WTC11 (cell line): ENCODE results near the gene NOX3. TPM values are rescaled to one million over a fixed set of nuclear protein-coding genes. Genes with fewer than 3 reads are reported as not detected.

ENCODE experiments used
- ATAC-seq: fragments of 200-7000 bp; cut with Tn5 transposase; 2 replicates; pipeline ENCODE4 v1.10.0; 2021; ENCODE audit warnings: mild to moderate bottlenecking, moderate library complexity
- CTCF ChIA-PET: fragments of 300-600 bp; sonication (Branson Sonifier 250); formaldehyde crosslinking; loops from one replicate; lab custom pipeline; 2021; ENCODE audit warnings: antibody characterized with exemption; lab: Charles Lee
- POLR2A ChIA-PET: fragments of 350-600 bp; sonication (Branson Sonifier 250); formaldehyde crosslinking; loops from one replicate; lab custom pipeline; 2021; ENCODE audit warnings: antibody characterized with exemption; lab: Charles Lee
- DNase-seq: peaks from one replicate; pipeline ENCODE4 v3.0.0; 2021; ENCODE audit warnings: low spot score
- H3K27ac Mint-ChIP-seq: 2 replicates; pipeline ENCODE4 v1.8.0; 2021; ENCODE audit warnings: mixed read lengths
- H3K27me3 Mint-ChIP-seq: 2 replicates; pipeline ENCODE4 v1.8.0; 2021; ENCODE audit warnings: low read depth, mild to moderate bottlenecking, moderate library complexity, mixed read lengths
- H3K36me3 Mint-ChIP-seq: 2 replicates; pipeline ENCODE4 v1.8.0; 2021; ENCODE audit warnings: mixed read lengths
- H3K4me1 Mint-ChIP-seq: 2 replicates; pipeline ENCODE4 v1.8.0; 2022; ENCODE audit warnings: mixed read lengths
- H3K4me3 Mint-ChIP-seq: 2 replicates; pipeline ENCODE4 v1.8.0; 2021; ENCODE audit warnings: mild to moderate bottlenecking, moderate library complexity, mixed read lengths
- H3K9me3 Mint-ChIP-seq: 2 replicates; pipeline ENCODE4 v1.8.0; 2021; ENCODE audit warnings: mixed read lengths
- ATF1 ChIP-seq: sonication (generic); formaldehyde crosslinking; IDR thresholded peaks from 2 replicates; pipeline ENCODE4 v1.8.1; 2023; ENCODE audit warnings: mild to moderate bottlenecking, moderate library complexity, missing genetic modification reagents
- CREM ChIP-seq: sonication (generic); formaldehyde crosslinking; IDR thresholded peaks from 2 replicates; pipeline ENCODE4 v1.8.1; 2022; ENCODE audit warnings: mild to moderate bottlenecking, missing genetic modification reagents, moderate library complexity
- CTCF ChIP-seq: fragments of 200-600 bp; IDR thresholded peaks from 2 replicates; pipeline ENCODE4 v1.8.0; 2022; ENCODE audit warnings: antibody characterized with exemption
- ETV6 ChIP-seq: sonication (generic); formaldehyde crosslinking; IDR thresholded peaks from 2 replicates; pipeline ENCODE4 v1.8.1; 2022; ENCODE audit warnings: mild to moderate bottlenecking, missing genetic modification reagents
- FOXP4 ChIP-seq: sonication (generic); formaldehyde crosslinking; IDR thresholded peaks from 2 replicates; pipeline ENCODE4 v1.8.0; 2022; ENCODE audit warnings: mild to moderate bottlenecking, missing genetic modification reagents
- IRF2 ChIP-seq: sonication (generic); formaldehyde crosslinking; IDR thresholded peaks from 2 replicates; pipeline ENCODE4 v1.8.0; 2022; ENCODE audit warnings: low read depth, missing genetic modification reagents, borderline replicate concordance
- NFATC4 ChIP-seq: fragments of 250-450 bp; sonication (Bioruptor Pico); IDR thresholded peaks from 2 replicates; pipeline ENCODE4 v1.9.0; 2021; ENCODE audit warnings: mild to moderate bottlenecking
- OVOL2 ChIP-seq: fragments of 250-450 bp; sonication (Bioruptor Pico); IDR thresholded peaks from 2 replicates; pipeline ENCODE4 v1.9.0; 2021; ENCODE audit warnings: mild to moderate bottlenecking, borderline replicate concordance
- TP53 ChIP-seq: sonication (generic); formaldehyde crosslinking; IDR thresholded peaks from 2 replicates; pipeline ENCODE4 v1.8.1; 2023; ENCODE audit warnings: mild to moderate bottlenecking, missing genetic modification reagents
- ZNF138 ChIP-seq: sonication (generic); formaldehyde crosslinking; conservative IDR thresholded peaks from 2 replicates; pipeline ENCODE4 v1.8.1; 2022; ENCODE audit warnings: mild to moderate bottlenecking, moderate library complexity, missing genetic modification reagents
- ZNF317 ChIP-seq: sonication (generic); formaldehyde crosslinking; IDR thresholded peaks from 2 replicates; pipeline ENCODE4 v1.8.1; 2023; ENCODE audit warnings: low read depth, mild to moderate bottlenecking, moderate library complexity, missing genetic modification reagents, borderline replicate concordance
- ZNF396 ChIP-seq: fragments of 250-450 bp; sonication (Bioruptor Pico); IDR thresholded peaks from 2 replicates; pipeline ENCODE4 v1.8.0; 2021; ENCODE audit warnings: mild to moderate bottlenecking, moderate library complexity, borderline replicate concordance
- ZNF671 ChIP-seq: fragments of 250-450 bp; sonication (Bioruptor Pico); IDR thresholded peaks from 2 replicates; pipeline ENCODE4 v1.8.0; 2021; ENCODE audit warnings: mild to moderate bottlenecking
- total RNA-seq: library from RNA; stranded (reverse); gene quantifications from 3 replicates; pipeline ENCODE4 v1.2.3, GENCODE V29; 2021
- TF ChIP-seq, protein P1 (sequence below): sonication (generic); formaldehyde crosslinking; IDR thresholded peaks from 2 replicates; pipeline ENCODE4 v1.8.1; 2022; ENCODE audit warnings: mild to moderate bottlenecking, moderate library complexity, missing genetic modification reagents
- TF ChIP-seq, protein P2 (sequence below): sonication (generic); formaldehyde crosslinking; IDR thresholded peaks from 2 replicates; pipeline ENCODE4 v1.8.1; 2022; ENCODE audit warnings: mild to moderate bottlenecking, missing genetic modification reagents, moderate library complexity, borderline replicate concordance
- TF ChIP-seq, protein P3 (sequence below): sonication (generic); formaldehyde crosslinking; IDR thresholded peaks from 2 replicates; pipeline ENCODE4 v1.8.0; 2022; ENCODE audit warnings: mild to moderate bottlenecking, missing genetic modification reagents
- TF ChIP-seq, protein P4 (sequence below): sonication (generic); formaldehyde crosslinking; IDR thresholded peaks from 2 replicates; pipeline ENCODE4 v1.8.1; 2023; ENCODE audit warnings: mild to moderate bottlenecking, missing genetic modification reagents, borderline replicate concordance
- TF ChIP-seq, protein P5 (sequence below): sonication (generic); formaldehyde crosslinking; IDR thresholded peaks from 2 replicates; pipeline ENCODE4 v1.8.1; 2023; ENCODE audit warnings: mild to moderate bottlenecking, missing genetic modification reagents, moderate library complexity
- TF ChIP-seq, protein P6 (sequence below): fragments of 250-450 bp; sonication (Bioruptor Pico); IDR thresholded peaks from 2 replicates; pipeline ENCODE4 v1.9.0; 2021; ENCODE audit warnings: moderate library complexity, mild to moderate bottlenecking, inconsistent platforms, borderline replicate concordance
- TF ChIP-seq, protein P7 (sequence below): sonication (generic); formaldehyde crosslinking; conservative IDR thresholded peaks from 2 replicates; pipeline ENCODE4 v1.8.1; 2022; ENCODE audit warnings: mild to moderate bottlenecking, missing genetic modification reagents

The NOX3 gene
- total RNA-seq, 1 experiment from 2014 or later: not detected

DNA sequence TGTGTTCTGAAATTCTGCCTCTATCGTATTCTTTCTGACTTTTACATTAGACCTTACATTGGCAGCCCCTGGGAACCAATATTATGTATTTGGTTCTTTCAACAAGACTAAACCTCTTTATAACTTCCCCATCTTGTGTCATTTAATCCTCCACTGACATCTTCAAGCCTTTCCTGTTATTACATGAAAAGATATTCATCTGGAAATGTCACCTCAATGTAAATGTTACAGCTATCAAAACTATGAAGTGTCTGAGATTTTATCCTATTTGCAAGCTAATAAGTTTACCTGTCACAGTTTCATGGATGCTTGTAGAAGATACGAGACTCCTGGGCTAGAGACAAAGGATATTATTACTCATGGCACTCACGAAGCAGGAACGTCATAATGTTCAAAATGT, 43.9 kb upstream of the NOX3 start:
- Mint-ChIP-seq H3K27ac (no peak overlapping the region), H3K36me3 (peaks cover 3% of the 10 kb centered on the region), H3K9me3 (peaks cover 17% of the 10 kb centered on the region)

GRCh38 chr6:155498370-155498769, 42.7 kb upstream of the NOX3 start:
- H3K9me3 Mint-ChIP-seq: peaks cover 13% of the 10 kb centered on the region
- ATAC-seq (no peak), DNase-seq (no peak)
- H3K27me3 Mint-ChIP-seq: no peaks in the 10 kb centered on the region
- H3K4me1 Mint-ChIP-seq: peaks cover 5% of the 10 kb centered on the region
- peaks cover 3% of the 10 kb centered on the region for H3K36me3 Mint-ChIP-seq
- no peak overlapping the region for H3K27ac Mint-ChIP-seq
- CTCF ChIA-PET: no interaction called here
- POLR2A ChIA-PET: no interaction called here
- no peak overlapping the region for H3K4me3 Mint-ChIP-seq
- TF ChIP-seq NFATC4 (CRISPR knock-in tag) (no peak), CREM (CRISPR knock-in tag) (no peak), TP53 (CRISPR knock-in tag) (no peak), FOXP4 (CRISPR knock-in tag) (no peak), ATF1 (CRISPR knock-in tag) (no peak), OVOL2 (CRISPR knock-in tag) (no peak), ZNF317 (CRISPR knock-in tag) (no peak), ZNF671 (no peak), IRF2 (CRISPR knock-in tag) (no peak), ZNF396 (no peak), ETV6 (CRISPR knock-in tag) (no peak), ZNF138 (CRISPR knock-in tag) (no peak)
- TF ChIP-seq, protein P1, sequence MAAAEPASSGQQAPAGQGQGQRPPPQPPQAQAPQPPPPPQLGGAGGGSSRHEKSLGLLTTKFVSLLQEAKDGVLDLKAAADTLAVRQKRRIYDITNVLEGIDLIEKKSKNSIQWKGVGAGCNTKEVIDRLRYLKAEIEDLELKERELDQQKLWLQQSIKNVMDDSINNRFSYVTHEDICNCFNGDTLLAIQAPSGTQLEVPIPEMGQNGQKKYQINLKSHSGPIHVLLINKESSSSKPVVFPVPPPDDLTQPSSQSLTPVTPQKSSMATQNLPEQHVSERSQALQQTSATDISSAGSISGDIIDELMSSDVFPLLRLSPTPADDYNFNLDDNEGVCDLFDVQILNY (CRISPR knock-in tag): no peak
- TF ChIP-seq, protein P2, sequence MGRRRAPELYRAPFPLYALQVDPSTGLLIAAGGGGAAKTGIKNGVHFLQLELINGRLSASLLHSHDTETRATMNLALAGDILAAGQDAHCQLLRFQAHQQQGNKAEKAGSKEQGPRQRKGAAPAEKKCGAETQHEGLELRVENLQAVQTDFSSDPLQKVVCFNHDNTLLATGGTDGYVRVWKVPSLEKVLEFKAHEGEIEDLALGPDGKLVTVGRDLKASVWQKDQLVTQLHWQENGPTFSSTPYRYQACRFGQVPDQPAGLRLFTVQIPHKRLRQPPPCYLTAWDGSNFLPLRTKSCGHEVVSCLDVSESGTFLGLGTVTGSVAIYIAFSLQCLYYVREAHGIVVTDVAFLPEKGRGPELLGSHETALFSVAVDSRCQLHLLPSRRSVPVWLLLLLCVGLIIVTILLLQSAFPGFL (CRISPR knock-in tag): no peak
- TF ChIP-seq, protein P3, sequence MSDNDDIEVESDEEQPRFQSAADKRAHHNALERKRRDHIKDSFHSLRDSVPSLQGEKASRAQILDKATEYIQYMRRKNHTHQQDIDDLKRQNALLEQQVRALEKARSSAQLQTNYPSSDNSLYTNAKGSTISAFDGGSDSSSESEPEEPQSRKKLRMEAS: no peak
- TF ChIP-seq, protein P4, sequence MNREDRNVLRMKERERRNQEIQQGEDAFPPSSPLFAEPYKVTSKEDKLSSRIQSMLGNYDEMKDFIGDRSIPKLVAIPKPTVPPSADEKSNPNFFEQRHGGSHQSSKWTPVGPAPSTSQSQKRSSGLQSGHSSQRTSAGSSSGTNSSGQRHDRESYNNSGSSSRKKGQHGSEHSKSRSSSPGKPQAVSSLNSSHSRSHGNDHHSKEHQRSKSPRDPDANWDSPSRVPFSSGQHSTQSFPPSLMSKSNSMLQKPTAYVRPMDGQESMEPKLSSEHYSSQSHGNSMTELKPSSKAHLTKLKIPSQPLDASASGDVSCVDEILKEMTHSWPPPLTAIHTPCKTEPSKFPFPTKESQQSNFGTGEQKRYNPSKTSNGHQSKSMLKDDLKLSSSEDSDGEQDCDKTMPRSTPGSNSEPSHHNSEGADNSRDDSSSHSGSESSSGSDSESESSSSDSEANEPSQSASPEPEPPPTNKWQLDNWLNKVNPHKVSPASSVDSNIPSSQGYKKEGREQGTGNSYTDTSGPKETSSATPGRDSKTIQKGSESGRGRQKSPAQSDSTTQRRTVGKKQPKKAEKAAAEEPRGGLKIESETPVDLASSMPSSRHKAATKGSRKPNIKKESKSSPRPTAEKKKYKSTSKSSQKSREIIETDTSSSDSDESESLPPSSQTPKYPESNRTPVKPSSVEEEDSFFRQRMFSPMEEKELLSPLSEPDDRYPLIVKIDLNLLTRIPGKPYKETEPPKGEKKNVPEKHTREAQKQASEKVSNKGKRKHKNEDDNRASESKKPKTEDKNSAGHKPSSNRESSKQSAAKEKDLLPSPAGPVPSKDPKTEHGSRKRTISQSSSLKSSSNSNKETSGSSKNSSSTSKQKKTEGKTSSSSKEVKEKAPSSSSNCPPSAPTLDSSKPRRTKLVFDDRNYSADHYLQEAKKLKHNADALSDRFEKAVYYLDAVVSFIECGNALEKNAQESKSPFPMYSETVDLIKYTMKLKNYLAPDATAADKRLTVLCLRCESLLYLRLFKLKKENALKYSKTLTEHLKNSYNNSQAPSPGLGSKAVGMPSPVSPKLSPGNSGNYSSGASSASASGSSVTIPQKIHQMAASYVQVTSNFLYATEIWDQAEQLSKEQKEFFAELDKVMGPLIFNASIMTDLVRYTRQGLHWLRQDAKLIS (CRISPR knock-in tag): no peak
- TF ChIP-seq, protein P5, sequence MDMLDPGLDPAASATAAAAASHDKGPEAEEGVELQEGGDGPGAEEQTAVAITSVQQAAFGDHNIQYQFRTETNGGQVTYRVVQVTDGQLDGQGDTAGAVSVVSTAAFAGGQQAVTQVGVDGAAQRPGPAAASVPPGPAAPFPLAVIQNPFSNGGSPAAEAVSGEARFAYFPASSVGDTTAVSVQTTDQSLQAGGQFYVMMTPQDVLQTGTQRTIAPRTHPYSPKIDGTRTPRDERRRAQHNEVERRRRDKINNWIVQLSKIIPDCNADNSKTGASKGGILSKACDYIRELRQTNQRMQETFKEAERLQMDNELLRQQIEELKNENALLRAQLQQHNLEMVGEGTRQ: no peak
- TF ChIP-seq, protein P6, sequence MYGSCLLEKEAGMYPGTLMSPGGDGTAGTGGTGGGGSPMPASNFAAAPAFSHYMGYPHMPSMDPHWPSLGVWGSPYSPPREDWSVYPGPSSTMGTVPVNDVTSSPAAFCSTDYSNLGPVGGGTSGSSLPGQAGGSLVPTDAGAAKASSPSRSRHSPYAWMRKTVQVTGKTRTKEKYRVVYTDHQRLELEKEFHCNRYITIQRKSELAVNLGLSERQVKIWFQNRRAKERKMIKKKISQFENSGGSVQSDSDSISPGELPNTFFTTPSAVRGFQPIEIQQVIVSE: no peak

More for the DNA sequence above, 43.9 kb upstream of the NOX3 start:
- no peaks in the 10 kb centered on the region; the same call in 1 of the 2 replicates for H3K27me3 Mint-ChIP-seq
- TF ChIP-seq CTCF: no peak
- TF ChIP-seq ETV6 (CRISPR knock-in tag): no peak
- no peak for TF ChIP-seq IRF2 (CRISPR knock-in tag)
- TF ChIP-seq, protein P7, sequence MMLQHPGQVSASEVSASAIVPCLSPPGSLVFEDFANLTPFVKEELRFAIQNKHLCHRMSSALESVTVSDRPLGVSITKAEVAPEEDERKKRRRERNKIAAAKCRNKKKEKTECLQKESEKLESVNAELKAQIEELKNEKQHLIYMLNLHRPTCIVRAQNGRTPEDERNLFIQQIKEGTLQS: no peak
- TF ChIP-seq, all 79 proteins: peak for 0
- no peak overlapping the region for H3K4me3 Mint-ChIP-seq
- H3K4me1 Mint-ChIP-seq: no peaks in the 10 kb centered on the region; the same call in 1 of the 2 replicates
- ChIA-PET CTCF (no interaction called here), POLR2A (no interaction called here)
- no peak for ATAC-seq
- no peak for DNase-seq
